Urinary bladder (tissue), 4 donors: ENCODE data around the gene CCDC175. TPM values are rescaled to one million over a fixed set of nuclear protein-coding genes. Genes with fewer than 3 reads are reported as not detected.
A peak's percentile ranks its signal among the peaks of the same experiment; 100 is the strongest.

Experiments
- DNase-seq: peaks from one replicate; pipeline ENCODE4 v3.0.0-alpha.2; 2015; ENCODE audit errors: extremely low spot score
- H3K27ac ChIP-seq: one replicate; pipeline ENCODE4 v1.5.1; 2013; ENCODE audit warnings: low read depth, mild to moderate bottlenecking, moderate library complexity
- H3K36me3 ChIP-seq: one replicate; pipeline ENCODE4 v1.6.1; 2013; ENCODE audit warnings: mild to moderate bottlenecking, moderate library complexity; ENCODE audit not compliant: insufficient read depth
- H3K4me1 ChIP-seq: one replicate; pipeline ENCODE4 v1.6.1; 2013; ENCODE audit warnings: mild to moderate bottlenecking, moderate library complexity; ENCODE audit not compliant: insufficient read depth
- H3K4me3 ChIP-seq: one replicate; pipeline ENCODE4 v1.5.1; 2013; ENCODE audit warnings: low read depth, low read length
- WGBS: extraction: QIAGEN DNeasy Blood & Tissue Kit; methylation state at CpG from one replicate; pipeline ENCODE4 v1.1.7; 2013; 5-methylcytosine and 5-hydroxymethylcytosine counted together
- polyA plus RNA-seq: library from polyadenylated mRNA; stranded (reverse); fragments of 200-250 nt; gene quantifications from one replicate; pipeline ENCODE4 v1.2.3, GENCODE V29; 2013
- total RNA-seq: library from RNA; depleted of rRNA; stranded (reverse); fragments of >200 nt; gene quantifications from one replicate; pipeline ENCODE4 v1.2.3, GENCODE V29; 2014
- donor health status: healthy with polysubstance abuse.
- donor health status: healthy.

CCDC175 gene
- total and polyA plus RNA-seq, 2 donors, result 0.74 TPM; not detected in 1

GRCh38 chr14:59529189-59529588 is 47.4 kb downstream of the CCDC175 start:
- WGBS, result 59% methylated on average over 2 of the region's 2 CpGs
- H3K4me3 ChIP-seq, result no peak overlapping the region

GRCh38 chr14:59520224-59520623 is 56.4 kb downstream of the CCDC175 start:
- 84% methylated on average over 3 of the region's 3 CpGs for WGBS

More at GRCh38 chr14:59529189-59529588, 47.4 kb downstream of the CCDC175 start:
- Histone ChIP-seq H3K4me1 (no peaks in the 10 kb centered on the region), H3K27ac (no peak overlapping the region), H3K36me3 (no peaks in the 10 kb centered on the region)
- no peak for DNase-seq

GRCh38 chr14:59511916-59512575 is 64.6 kb downstream of the CCDC175 start:
- no peak overlapping the region for H3K27ac ChIP-seq
- H3K4me3 ChIP-seq, result no peak overlapping the region
- H3K36me3 ChIP-seq, result no peaks in the 10 kb centered on the region
- 77% methylated on average over 4 of the region's 4 CpGs for WGBS
- H3K4me1 ChIP-seq, result no peaks in the 10 kb centered on the region
- no peak for DNase-seq

More at GRCh38 chr14:59520224-59520623, 56.4 kb downstream of the CCDC175 start:
- H3K36me3 ChIP-seq, result no peaks in the 10 kb centered on the region
- H3K4me1 ChIP-seq, result no peaks in the 10 kb centered on the region
- no peak overlapping the region for H3K4me3 ChIP-seq
- no peak overlapping the region for H3K27ac ChIP-seq
- no peak for DNase-seq

- no peak overlapping the region for H3K27ac ChIP-seq
- no peak for DNase-seq
- H3K4me1 ChIP-seq, result no peaks in the 10 kb centered on the region
- H3K4me3 ChIP-seq, result no peak overlapping the region
- WGBS, result 15% methylated on average over 3 of the region's 3 CpGs
- H3K36me3 ChIP-seq, result no peaks in the 10 kb centered on the region
Measured at GRCh38 chr14:59510966-59511365, 65.6 kb downstream of the CCDC175 start.

GRCh38 chr14:59510001-59510400 is 66.6 kb downstream of the CCDC175 start:
- H3K4me1 ChIP-seq, result no peaks in the 10 kb centered on the region
- no peak overlapping the region for H3K27ac ChIP-seq
- DNase-seq, result no peak
- no peaks in the 10 kb centered on the region for H3K36me3 ChIP-seq
- 75% methylated on average over 2 of the region's 2 CpGs for WGBS
- H3K4me3 ChIP-seq, result no peak overlapping the region

GRCh38 chr14:59509101-59509500 is 67.5 kb downstream of the CCDC175 start:
- DNase-seq, result no peak
- H3K27ac ChIP-seq, result no peak overlapping the region
- H3K4me1 ChIP-seq, result no peaks in the 10 kb centered on the region
- no peaks in the 10 kb centered on the region for H3K36me3 ChIP-seq
- no peak overlapping the region for H3K4me3 ChIP-seq
- WGBS, result 80% methylated on average over 3 of the region's 3 CpGs

GRCh38 chr14:59507752-59508103 is 68.9 kb downstream of the CCDC175 start:
- Histone ChIP-seq H3K4me1 (no peaks in the 10 kb centered on the region), H3K4me3 (no peak overlapping the region), H3K27ac (no peak overlapping the region), H3K36me3 (no peaks in the 10 kb centered on the region)
- no peak for DNase-seq
- 95% methylated on average over 3 of the region's 3 CpGs for WGBS

- Histone ChIP-seq H3K4me3 (no peak overlapping the region), H3K36me3 (no peaks in the 10 kb centered on the region), H3K27ac (no peak overlapping the region), H3K4me1 (no peaks in the 10 kb centered on the region)
- DNase-seq, result no peak
Measured at GRCh38 chr14:59507063-59507751, 69.4 kb downstream of the CCDC175 start.

- DNase-seq, result no peak
- 91% methylated on average over 4 of the region's 4 CpGs for WGBS
- Histone ChIP-seq H3K27ac (no peak overlapping the region), H3K4me1 (no peaks in the 10 kb centered on the region), H3K36me3 (peaks cover 3% of the 10 kb centered on the region), H3K4me3 (no peak overlapping the region)
Measured at GRCh38 chr14:59503256-59503655, 73.4 kb downstream of the CCDC175 start.

GRCh38 chr14:59500732-59501131 is 75.9 kb downstream of the CCDC175 start:
- no peak for DNase-seq
- no peak overlapping the region for H3K4me3 ChIP-seq
- peaks cover 3% of the 10 kb centered on the region for H3K36me3 ChIP-seq
- H3K27ac ChIP-seq, result no peak overlapping the region
- H3K4me1 ChIP-seq, result no peaks in the 10 kb centered on the region
- 32% methylated on average over 3 of the region's 3 CpGs for WGBS

GRCh38 chr14:59492384-59492783 is 84.2 kb downstream of the CCDC175 start:
- Histone ChIP-seq H3K27ac (no peak overlapping the region), H3K4me1 (no peaks in the 10 kb centered on the region), H3K36me3 (peaks cover 5% of the 10 kb centered on the region), H3K4me3 (no peak overlapping the region)
- WGBS, result 49% methylated on average over 1 of the region's 1 CpG
- no peak for DNase-seq

GRCh38 chr14:59490756-59491155 is 85.9 kb downstream of the CCDC175 start:
- no peak overlapping the region for H3K4me3 ChIP-seq
- peaks cover 5% of the 10 kb centered on the region for H3K36me3 ChIP-seq
- H3K4me1 ChIP-seq, result no peaks in the 10 kb centered on the region
- WGBS, result 95% methylated on average over 3 of the region's 3 CpGs
- H3K27ac ChIP-seq, result no peak overlapping the region
- no peak for DNase-seq

GRCh38 chr14:59484639-59485175 is 91.9 kb downstream of the CCDC175 start:
- peak overlapping the region; percentile 57 for H3K4me3 ChIP-seq
- peak overlapping the region; percentile 89 for H3K27ac ChIP-seq
- under 1% methylated on average over 32 of the region's 32 CpGs for WGBS
- DNase-seq, result no peak
- H3K36me3 ChIP-seq, result peaks cover 3% of the 10 kb centered on the region
- H3K4me1 ChIP-seq, result peaks cover 1% of the 10 kb centered on the region
